Measurements from ENCODE around the gene PIP4P1.

The PIP4P1 gene

DNA sequence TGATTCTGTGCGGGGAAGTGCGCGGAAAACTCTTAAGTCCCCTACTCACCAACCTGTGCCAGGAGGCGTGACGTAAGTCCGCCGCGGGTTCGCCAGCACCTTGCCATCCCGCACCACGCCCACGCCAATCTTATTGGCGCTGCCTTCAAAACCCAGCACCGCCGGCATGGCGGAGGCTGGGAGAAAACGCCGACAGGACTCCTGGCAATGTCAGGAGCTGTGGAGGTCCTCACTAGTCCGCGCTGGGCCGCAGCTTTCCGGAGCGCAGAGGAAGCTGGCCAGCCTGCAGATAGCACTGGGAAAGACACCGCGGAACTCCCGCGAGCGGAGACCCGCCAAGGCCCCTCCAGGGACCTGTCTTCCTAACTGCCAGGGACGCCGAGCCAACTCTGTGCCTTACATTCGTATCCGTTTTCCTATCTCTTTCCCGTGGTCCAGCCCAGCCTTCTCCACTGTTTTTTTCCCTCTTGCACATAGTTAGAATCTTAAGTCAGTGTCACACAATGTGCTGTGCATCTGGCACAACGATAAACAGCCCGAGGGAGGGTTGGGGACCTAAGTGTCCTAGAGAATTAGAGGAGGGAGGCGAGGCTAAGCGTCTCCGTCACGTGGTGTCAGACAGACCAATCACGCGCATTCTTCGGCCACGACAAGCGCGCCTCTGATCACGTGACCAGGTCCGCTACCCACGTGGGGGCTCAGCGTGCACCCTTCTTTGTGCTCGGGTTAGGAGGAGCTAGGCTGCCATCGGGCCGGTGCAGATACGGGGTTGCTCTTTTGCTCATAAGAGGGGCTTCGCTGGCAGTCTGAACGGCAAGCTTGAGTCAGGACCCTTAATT lies 6.5 kb downstream of the PIP4P1 start, which contains the start of the genes APEX1 and OSGEP (continued):
- TF ChIP-seq, protein P1, sequence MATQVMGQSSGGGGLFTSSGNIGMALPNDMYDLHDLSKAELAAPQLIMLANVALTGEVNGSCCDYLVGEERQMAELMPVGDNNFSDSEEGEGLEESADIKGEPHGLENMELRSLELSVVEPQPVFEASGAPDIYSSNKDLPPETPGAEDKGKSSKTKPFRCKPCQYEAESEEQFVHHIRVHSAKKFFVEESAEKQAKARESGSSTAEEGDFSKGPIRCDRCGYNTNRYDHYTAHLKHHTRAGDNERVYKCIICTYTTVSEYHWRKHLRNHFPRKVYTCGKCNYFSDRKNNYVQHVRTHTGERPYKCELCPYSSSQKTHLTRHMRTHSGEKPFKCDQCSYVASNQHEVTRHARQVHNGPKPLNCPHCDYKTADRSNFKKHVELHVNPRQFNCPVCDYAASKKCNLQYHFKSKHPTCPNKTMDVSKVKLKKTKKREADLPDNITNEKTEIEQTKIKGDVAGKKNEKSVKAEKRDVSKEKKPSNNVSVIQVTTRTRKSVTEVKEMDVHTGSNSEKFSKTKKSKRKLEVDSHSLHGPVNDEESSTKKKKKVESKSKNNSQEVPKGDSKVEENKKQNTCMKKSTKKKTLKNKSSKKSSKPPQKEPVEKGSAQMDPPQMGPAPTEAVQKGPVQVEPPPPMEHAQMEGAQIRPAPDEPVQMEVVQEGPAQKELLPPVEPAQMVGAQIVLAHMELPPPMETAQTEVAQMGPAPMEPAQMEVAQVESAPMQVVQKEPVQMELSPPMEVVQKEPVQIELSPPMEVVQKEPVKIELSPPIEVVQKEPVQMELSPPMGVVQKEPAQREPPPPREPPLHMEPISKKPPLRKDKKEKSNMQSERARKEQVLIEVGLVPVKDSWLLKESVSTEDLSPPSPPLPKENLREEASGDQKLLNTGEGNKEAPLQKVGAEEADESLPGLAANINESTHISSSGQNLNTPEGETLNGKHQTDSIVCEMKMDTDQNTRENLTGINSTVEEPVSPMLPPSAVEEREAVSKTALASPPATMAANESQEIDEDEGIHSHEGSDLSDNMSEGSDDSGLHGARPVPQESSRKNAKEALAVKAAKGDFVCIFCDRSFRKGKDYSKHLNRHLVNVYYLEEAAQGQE (tag by site-specific recombination; IDR thresholded peaks at IDR 0.05): no peak
- TF ChIP-seq KLF8 (tag by site-specific recombination; IDR thresholded peaks at IDR 0.05) (peak; percentile 6), ZNF701 (tag by site-specific recombination; IDR thresholded peaks at IDR 0.05) (no peak), YY2 (tag by site-specific recombination; IDR thresholded peaks at IDR 0.05) (no peak), ZNF76 (tag by site-specific recombination; IDR thresholded peaks at IDR 0.05; ENCODE audit: borderline replicate concordance, low read depth) (peak; percentile 70; the same call in 1 of the 2 replicates), ZBTB7A (tag by site-specific recombination; IDR thresholded peaks at IDR 0.05; ENCODE audit: low read depth) (no peak), ZNF121 (tag by site-specific recombination; IDR thresholded peaks at IDR 0.05) (no peak), ZNF10 (tag by site-specific recombination; IDR thresholded peaks at IDR 0.05) (peak; percentile 67), ZNF521 (tag by site-specific recombination; IDR thresholded peaks at IDR 0.05) (no peak), ZIC2 (tag by site-specific recombination; IDR thresholded peaks at IDR 0.05) (no peak), ZNF791 (tag by site-specific recombination; IDR thresholded peaks at IDR 0.05) (no peak), ZNF175 (tag by site-specific recombination; IDR thresholded peaks at IDR 0.05) (peak; percentile 93; the same call in 1 of the 2 replicates), ZFP3 (tag by site-specific recombination; IDR thresholded peaks at IDR 0.05; ENCODE audit: low read depth) (no peak), SP7 (tag by site-specific recombination; IDR thresholded peaks at IDR 0.05) (peak; percentile 79), ZBTB20 (tag by site-specific recombination; IDR thresholded peaks at IDR 0.05) (peak; percentile 62; the same call in 1 of the 2 replicates), ZNF2 (tag by site-specific recombination; IDR thresholded peaks at IDR 0.05) (peak; percentile 24; the same call in 1 of the 2 replicates), HOXC10 (CRISPR knock-in tag; IDR thresholded peaks at IDR 0.05) (no peak)
- TF ChIP-seq, protein P2, sequence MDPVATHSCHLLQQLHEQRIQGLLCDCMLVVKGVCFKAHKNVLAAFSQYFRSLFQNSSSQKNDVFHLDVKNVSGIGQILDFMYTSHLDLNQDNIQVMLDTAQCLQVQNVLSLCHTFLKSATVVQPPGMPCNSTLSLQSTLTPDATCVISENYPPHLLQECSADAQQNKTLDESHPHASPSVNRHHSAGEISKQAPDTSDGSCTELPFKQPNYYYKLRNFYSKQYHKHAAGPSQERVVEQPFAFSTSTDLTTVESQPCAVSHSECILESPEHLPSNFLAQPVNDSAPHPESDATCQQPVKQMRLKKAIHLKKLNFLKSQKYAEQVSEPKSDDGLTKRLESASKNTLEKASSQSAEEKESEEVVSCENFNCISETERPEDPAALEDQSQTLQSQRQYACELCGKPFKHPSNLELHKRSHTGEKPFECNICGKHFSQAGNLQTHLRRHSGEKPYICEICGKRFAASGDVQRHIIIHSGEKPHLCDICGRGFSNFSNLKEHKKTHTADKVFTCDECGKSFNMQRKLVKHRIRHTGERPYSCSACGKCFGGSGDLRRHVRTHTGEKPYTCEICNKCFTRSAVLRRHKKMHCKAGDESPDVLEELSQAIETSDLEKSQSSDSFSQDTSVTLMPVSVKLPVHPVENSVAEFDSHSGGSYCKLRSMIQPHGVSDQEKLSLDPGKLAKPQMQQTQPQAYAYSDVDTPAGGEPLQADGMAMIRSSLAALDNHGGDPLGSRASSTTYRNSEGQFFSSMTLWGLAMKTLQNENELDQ (tag by site-specific recombination; IDR thresholded peaks at IDR 0.05; ENCODE audit: low read depth): no peak
- TF ChIP-seq, protein P3, sequence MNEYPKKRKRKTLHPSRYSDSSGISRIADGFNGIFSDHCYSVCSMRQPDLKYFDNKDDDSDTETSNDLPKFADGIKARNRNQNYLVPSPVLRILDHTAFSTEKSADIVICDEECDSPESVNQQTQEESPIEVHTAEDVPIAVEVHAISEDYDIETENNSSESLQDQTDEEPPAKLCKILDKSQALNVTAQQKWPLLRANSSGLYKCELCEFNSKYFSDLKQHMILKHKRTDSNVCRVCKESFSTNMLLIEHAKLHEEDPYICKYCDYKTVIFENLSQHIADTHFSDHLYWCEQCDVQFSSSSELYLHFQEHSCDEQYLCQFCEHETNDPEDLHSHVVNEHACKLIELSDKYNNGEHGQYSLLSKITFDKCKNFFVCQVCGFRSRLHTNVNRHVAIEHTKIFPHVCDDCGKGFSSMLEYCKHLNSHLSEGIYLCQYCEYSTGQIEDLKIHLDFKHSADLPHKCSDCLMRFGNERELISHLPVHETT (tag by site-specific recombination; IDR thresholded peaks at IDR 0.05): peak; percentile 71
- TF ChIP-seq, protein P4, sequence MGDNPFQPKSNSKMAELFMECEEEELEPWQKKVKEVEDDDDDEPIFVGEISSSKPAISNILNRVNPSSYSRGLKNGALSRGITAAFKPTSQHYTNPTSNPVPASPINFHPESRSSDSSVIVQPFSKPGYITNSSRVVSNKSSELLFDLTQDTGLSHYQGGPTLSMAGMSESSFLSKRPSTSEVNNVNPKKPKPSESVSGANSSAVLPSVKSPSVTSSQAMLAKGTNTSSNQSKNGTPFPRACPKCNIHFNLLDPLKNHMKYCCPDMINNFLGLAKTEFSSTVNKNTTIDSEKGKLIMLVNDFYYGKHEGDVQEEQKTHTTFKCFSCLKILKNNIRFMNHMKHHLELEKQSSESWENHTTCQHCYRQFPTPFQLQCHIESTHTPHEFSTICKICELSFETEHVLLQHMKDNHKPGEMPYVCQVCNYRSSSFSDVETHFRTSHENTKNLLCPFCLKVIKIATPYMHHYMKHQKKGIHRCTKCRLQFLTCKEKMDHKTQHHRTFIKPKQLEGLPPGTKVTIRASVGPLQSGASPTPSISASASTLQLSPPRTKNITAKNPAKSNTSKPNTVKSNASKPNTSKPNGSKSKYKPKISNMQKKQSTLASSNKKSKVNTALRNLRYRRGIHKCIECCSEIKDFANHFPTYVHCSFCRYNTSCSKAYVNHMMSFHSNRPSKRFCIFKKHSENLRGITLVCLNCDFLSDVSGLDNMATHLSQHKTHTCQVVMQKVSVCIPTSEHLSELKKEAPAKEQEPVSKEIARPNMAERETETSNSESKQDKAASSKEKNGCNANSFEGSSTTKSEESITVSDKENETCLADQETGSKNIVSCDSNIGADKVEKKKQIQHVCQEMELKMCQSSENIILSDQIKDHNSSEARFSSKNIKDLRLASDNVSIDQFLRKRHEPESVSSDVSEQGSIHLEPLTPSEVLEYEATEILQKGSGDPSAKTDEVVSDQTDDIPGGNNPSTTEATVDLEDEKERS (tag by site-specific recombination; IDR thresholded peaks at IDR 0.05): no peak
- TF ChIP-seq, protein P5, sequence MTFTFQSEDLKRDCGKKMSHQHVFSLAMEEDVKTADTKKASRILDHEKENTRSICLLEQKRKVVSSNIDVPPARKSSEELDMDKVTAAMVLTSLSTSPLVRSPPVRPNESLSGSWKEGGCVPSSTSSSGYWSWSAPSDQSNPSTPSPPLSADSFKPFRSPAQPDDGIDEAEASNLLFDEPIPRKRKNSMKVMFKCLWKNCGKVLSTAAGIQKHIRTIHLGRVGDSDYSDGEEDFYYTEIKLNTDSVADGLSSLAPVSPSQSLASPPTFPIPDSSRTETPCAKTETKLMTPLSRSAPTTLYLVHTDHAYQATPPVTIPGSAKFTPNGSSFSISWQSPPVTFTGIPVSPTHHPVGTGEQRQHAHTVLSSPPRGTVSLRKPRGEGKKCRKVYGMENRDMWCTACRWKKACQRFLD (tag by site-specific recombination; IDR thresholded peaks at IDR 0.05): 0 out of 2 replicates have a peak, but pooled peaks have one; percentile 7
- TF ChIP-seq, protein P6, sequence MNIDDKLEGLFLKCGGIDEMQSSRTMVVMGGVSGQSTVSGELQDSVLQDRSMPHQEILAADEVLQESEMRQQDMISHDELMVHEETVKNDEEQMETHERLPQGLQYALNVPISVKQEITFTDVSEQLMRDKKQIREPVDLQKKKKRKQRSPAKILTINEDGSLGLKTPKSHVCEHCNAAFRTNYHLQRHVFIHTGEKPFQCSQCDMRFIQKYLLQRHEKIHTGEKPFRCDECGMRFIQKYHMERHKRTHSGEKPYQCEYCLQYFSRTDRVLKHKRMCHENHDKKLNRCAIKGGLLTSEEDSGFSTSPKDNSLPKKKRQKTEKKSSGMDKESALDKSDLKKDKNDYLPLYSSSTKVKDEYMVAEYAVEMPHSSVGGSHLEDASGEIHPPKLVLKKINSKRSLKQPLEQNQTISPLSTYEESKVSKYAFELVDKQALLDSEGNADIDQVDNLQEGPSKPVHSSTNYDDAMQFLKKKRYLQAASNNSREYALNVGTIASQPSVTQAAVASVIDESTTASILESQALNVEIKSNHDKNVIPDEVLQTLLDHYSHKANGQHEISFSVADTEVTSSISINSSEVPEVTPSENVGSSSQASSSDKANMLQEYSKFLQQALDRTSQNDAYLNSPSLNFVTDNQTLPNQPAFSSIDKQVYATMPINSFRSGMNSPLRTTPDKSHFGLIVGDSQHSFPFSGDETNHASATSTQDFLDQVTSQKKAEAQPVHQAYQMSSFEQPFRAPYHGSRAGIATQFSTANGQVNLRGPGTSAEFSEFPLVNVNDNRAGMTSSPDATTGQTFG (tag by site-specific recombination; IDR thresholded peaks at IDR 0.05; ENCODE audit: borderline replicate concordance): no peak
